Esophagus squamous epithelium (tissue), 5 donors: Measurements from ENCODE around the gene COL8A2. TPM values are rescaled to one million over a fixed set of nuclear protein-coding genes. Genes with fewer than 3 reads are reported as not detected.

Experiments used
- DNase-seq: peaks from one replicate; lab custom pipeline; 2025; lab: John Stamatoyannopoulos, UW
- H3K27ac ChIP-seq, 4 donors: fragments of 200-600 bp; sonication (generic); one replicate each; pipeline ENCODE4 v1.5.1; 2016 to 2019; ENCODE audit warnings: mild to moderate bottlenecking in 1 of 4
- H3K27me3 ChIP-seq, 4 donors: fragments of 200-600 bp; sonication (generic); 1 replicate in 3 of 4; 2 replicates in 1 of 4; pipeline versions ENCODE4 v1.5.1 to v1.6.0; 2017 to 2021; ENCODE audit warnings: antibody characterized with exemption in 1 of 4
- H3K36me3 ChIP-seq, 3 donors: fragments of 200-600 bp; sonication (generic); one replicate each; pipeline ENCODE4 v1.5.1; 2016 to 2019
- H3K4me1 ChIP-seq, 3 donors: fragments of 200-600 bp; sonication (generic); one replicate each; pipeline ENCODE4 v1.5.1; 2017 to 2019
- H3K4me3 ChIP-seq, 4 donors: fragments of 200-600 bp; sonication (generic); 1 replicate in 3 of 4; 2 replicates in 1 of 4; pipeline ENCODE4 v1.5.1; 2016 to 2019; ENCODE audit warnings: mild to moderate bottlenecking in 2 of 4, moderate library complexity in 1 of 4
- H3K9me3 ChIP-seq, 3 donors: fragments of 200-600 bp; sonication (generic); one replicate each; pipeline ENCODE4 v1.5.1; 2016 to 2019
- CTCF ChIP-seq, 6 experiments: fragments of 450-650 bp in 4 of 6; fragments of 200-600 bp in 2 of 6; sonication (generic) in 2 of 6; IDR thresholded peaks; one replicate each; pipeline ENCODE4 v1.5.1; 2016 to 2019; ENCODE audit warnings: antibody characterized with exemption in 6 of 6, mild to moderate bottlenecking in 4 of 6, moderate library complexity in 4 of 6
- POLR2A ChIP-seq, 4 donors: fragments of 450-650 bp; IDR thresholded peaks; one replicate each; pipeline ENCODE4 v1.6.1; 2017; ENCODE audit warnings: antibody characterized with exemption in 4 of 4, mild to moderate bottlenecking in 4 of 4, moderate library complexity in 3 of 4
- WGBS, 2 donors: methylation state at CpG; one replicate each; pipeline ENCODE4 v1.1.5; 2018; 5-methylcytosine and 5-hydroxymethylcytosine counted together
- intact Hi-C: fragments of 100-400 bp; cut with DNase I; formaldehyde crosslinking; loops from one replicate; pipeline ENCODE4 v1.15.0; 2022
- total RNA-seq, 4 donors: library from RNA; depleted of rRNA; stranded (reverse); fragments of >200 nt; gene quantifications; one replicate each; pipeline ENCODE4 v1.1.0, GENCODE V29; 2016
- donor health status: DM: yes; HTN: yes; CAD: no.

Gene COL8A2
- total RNA-seq, 4 donors from 2014 or later: 4.0 to 7.4 (median 5.1) TPM

DNA sequence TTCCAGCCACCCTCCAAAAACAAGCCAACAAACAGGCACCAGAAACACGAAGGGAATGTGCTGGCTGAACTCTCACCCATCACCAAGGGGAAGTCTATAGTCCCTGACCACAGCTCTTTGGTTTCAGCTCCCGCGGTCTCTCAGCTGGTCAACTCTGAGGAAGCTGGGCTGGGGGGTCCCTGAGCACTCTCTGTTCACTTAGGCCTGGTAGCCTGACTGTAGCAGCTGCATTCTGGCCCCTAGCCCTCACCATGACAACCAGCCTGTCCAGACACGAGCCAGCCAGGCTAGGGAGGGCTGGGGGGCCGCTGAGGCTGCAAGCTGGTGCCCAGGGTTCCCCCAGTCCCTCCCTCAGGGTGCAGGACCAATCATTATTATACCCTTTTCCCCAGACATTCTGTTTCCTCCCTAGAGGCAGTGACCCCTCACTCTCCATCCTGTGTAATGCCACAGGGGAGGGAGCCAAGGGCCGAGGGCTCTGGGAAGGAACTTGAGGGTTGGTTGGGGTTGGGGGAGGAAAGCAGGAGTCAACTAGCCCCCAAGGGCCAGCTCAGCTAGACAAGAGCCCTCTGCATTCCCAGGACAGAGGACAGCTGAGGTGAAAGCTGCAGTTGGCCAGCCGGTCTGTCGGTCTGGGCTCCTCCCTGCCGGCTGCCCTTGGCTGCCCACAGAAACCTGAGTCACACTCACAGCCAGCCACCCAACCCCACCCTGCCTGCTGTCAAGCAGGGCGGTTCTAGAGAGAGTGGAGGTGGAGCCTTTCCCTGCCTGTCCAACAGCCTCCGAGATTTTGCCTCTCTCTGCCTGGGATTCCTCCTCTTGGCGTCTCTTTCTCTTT, 25.5 kb upstream of the COL8A2 start:
- DNase-seq: peak; percentile 75
- TF ChIP-seq POLR2A (IDR thresholded peaks at IDR 0.05) (peak in 3 of 4 donors; percentile 30 to 74 (median 49)), CTCF (IDR thresholded peaks at IDR 0.05) (no peak)
- peak overlapping the region in 3 of 4 donors; percentile 26 to 95 (median 68) for H3K4me3 ChIP-seq
- intact Hi-C loops: no loop called here
- peaks cover 0 to 5% (median 0%) of the 10 kb centered on the region in 3 donors for H3K36me3 ChIP-seq
- peak overlapping the region; percentile 95 to 98 (median 98) for H3K27ac ChIP-seq
- H3K27me3 ChIP-seq: no peaks in the 10 kb centered on the region
- 7 to 12% methylated on average over 6 to 9 of the region's 12 CpGs for WGBS, 2 donors
- peaks cover 33 to 75% (median 42%) of the 10 kb centered on the region in 3 donors for H3K4me1 ChIP-seq
- H3K9me3 ChIP-seq: no peaks in the 10 kb centered on the region

- WGBS, 2 donors: 0 to 13% methylated on average over 3 of the region's 6 CpGs
- peaks cover 0 to 5% (median 0%) of the 10 kb centered on the region in 3 donors for H3K36me3 ChIP-seq
- H3K27me3 ChIP-seq: no peaks in the 10 kb centered on the region
- TF ChIP-seq POLR2A (IDR thresholded peaks at IDR 0.05): no peak
- no peak for TF ChIP-seq CTCF (IDR thresholded peaks at IDR 0.05)
- H3K27ac ChIP-seq: peak overlapping the region; percentile 95 to 98 (median 98)
- peaks cover 30 to 69% (median 38%) of the 10 kb centered on the region in 3 donors for H3K4me1 ChIP-seq
- H3K4me3 ChIP-seq: peak overlapping the region in 3 of 4 donors; percentile 68 to 95 (median 69)
- no peak for DNase-seq
- intact Hi-C loops: loop anchor here (5.0 kb wide), 1 partner anchor 37 kb away; no protein-coding TSS in a partner anchor
- no peaks in the 10 kb centered on the region for H3K9me3 ChIP-seq
Observed at GRCh38 chr1:36149973-36150295, 24.9 kb upstream of the COL8A2 start.

GRCh38 chr1:36149237-36149972, 24.4 kb upstream of the COL8A2 start, which contains the start of gene TRAPPC3:
Gene TRAPPC3, minus strand, starts transcription at chr1:36149486. Its CDS starts 108 bp downstream, at chr1:36149378.
- intact Hi-C loops: loop anchor here (5.0 kb wide), 1 partner anchor 38 kb away; no protein-coding TSS in a partner anchor
- 0 to 1% methylated on average over 9 to 16 of the region's 62 CpGs for WGBS, 2 donors
- peak in 3 of 4 donors; percentile 71 to 92 (median 89) for TF ChIP-seq POLR2A (IDR thresholded peaks at IDR 0.05)
- peak; percentile 83 to 99 (median 98) for TF ChIP-seq CTCF (IDR thresholded peaks at IDR 0.05)
- Histone ChIP-seq H3K4me3 (peak within 1 kb of the TSS; percentile 68 to 95 (median 72)), H3K27me3 (no peaks in the 10 kb centered on the region), H3K9me3 (no peaks in the 10 kb centered on the region), H3K27ac (peak within 1 kb of the TSS; percentile 95 to 98 (median 98)), H3K4me1 (peaks cover 27 to 65% (median 35%) of the 10 kb centered on the region in 3 donors), H3K36me3 (peaks cover 0 to 5% (median 0%) of the 10 kb centered on the region in 3 donors)
- peak; percentile 99 for DNase-seq

- intact Hi-C loops: loop anchor here (5.0 kb wide), 1 partner anchor 38 kb away; no protein-coding TSS in a partner anchor
- DNase-seq: no peak
- TF ChIP-seq POLR2A (IDR thresholded peaks at IDR 0.05) (no peak), CTCF (IDR thresholded peaks at IDR 0.05) (no peak)
- H3K4me1 ChIP-seq: peaks cover 27 to 66% (median 35%) of the 10 kb centered on the region in 3 donors
- H3K9me3 ChIP-seq: no peaks in the 10 kb centered on the region
- peaks cover 0 to 5% (median 0%) of the 10 kb centered on the region in 3 donors for H3K36me3 ChIP-seq
- H3K27me3 ChIP-seq: no peaks in the 10 kb centered on the region
- peak overlapping the region; percentile 95 to 98 (median 98) for H3K27ac ChIP-seq
- H3K4me3 ChIP-seq: peak overlapping the region; percentile 68 to 95 (median 72)
- WGBS, 2 donors: 0 to 5% methylated on average over 9 to 13 of the region's 16 CpGs
Observed at GRCh38 chr1:36148821-36149236, 23.8 kb upstream of the COL8A2 start.
